GM18907 (cell line): ENCODE measurements around the gene P2RY8.
"Not testable (repeated sequence)": the region's sequence is repeated elsewhere in the genome, so short reads cannot be mapped to it uniquely, and the experiment has no call there.

Source experiments
- ATAC-seq: cut with Tn5 transposase; IDR thresholded peaks from one replicate; pipeline ENCODE4 v1.9.1; 2021; ENCODE audit warnings: mild to moderate bottlenecking, moderate library complexity; ENCODE audit not compliant: unreplicated experiment

P2RY8 gene, protein sequence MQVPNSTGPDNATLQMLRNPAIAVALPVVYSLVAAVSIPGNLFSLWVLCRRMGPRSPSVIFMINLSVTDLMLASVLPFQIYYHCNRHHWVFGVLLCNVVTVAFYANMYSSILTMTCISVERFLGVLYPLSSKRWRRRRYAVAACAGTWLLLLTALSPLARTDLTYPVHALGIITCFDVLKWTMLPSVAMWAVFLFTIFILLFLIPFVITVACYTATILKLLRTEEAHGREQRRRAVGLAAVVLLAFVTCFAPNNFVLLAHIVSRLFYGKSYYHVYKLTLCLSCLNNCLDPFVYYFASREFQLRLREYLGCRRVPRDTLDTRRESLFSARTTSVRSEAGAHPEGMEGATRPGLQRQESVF

DNA sequence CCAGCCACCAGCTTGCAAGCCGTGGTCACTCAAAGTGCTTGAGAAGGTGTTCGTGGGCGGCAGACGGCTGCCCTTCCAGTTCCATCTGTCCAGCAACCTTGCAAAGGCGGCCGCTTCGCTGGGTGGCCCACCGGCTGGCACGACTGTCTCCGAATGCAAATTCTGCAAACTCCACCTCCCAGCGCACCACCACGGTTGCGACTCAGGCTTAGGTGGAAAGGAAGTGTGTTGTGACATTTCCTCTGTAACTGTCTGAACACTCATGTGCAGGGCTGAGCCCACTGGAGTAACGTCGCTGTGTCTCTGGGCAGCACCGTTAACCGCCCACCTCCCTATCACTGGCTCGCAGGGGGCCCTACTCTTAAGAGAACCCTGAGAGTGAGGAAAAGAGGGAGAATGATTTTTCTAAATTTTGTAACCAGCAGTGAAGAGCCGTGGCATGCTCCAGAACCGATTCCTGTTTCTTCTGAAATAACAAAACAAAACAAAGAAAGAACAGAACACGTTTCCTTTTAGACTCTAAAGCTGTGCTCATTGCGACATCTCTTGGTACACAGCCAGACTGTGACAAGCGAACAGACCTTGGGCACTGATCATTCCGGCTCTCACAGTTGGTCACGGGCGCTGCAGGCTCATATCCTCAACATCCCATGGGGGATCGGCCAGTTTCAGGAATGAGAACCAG, at the start of gene P2RY8:
P2RY8 (minus strand) TSS at position 155 of the 685 bp plus-strand sequence. CDS start 70,627 bp downstream, outside the sequence.
- ATAC-seq, result peak; percentile 68

DNA sequence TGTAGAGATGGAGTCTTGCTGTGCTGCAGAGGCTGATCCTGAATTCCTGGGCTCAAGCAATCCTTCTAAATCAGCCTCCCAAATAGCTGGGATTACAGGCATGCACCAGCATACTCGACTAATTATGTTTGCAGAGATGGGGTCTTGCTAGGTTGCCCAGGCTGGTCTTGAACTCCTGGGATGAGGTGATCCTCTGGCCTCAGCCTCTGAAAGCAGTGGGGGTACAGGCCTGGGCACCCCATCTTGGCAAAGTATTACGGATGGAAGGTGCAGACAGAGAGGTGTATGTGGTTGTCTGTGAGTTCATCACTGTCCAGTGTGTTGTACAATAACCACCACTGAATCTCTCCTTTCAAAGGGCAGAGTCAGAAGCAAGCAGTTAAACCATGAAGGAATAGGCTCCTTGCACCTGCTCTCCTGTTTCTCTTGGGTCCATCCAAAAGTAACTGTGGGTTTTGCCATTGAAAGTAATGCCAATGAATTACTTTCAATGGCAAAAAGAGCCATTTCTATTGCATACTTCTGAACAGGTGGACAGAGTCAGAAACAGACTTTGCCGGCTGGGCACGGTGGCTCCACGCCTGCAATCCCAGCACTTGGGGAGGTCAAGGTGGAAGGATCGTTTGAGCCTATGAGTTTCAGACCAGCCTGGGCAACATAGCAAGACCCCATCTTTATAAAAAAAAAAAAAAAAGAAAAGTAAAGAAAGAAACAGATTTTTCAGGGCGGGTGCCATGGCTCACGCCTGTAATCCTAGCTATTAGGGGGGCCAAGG, 47.4 kb upstream of the P2RY8 start:
- no peak for ATAC-seq

DNA sequence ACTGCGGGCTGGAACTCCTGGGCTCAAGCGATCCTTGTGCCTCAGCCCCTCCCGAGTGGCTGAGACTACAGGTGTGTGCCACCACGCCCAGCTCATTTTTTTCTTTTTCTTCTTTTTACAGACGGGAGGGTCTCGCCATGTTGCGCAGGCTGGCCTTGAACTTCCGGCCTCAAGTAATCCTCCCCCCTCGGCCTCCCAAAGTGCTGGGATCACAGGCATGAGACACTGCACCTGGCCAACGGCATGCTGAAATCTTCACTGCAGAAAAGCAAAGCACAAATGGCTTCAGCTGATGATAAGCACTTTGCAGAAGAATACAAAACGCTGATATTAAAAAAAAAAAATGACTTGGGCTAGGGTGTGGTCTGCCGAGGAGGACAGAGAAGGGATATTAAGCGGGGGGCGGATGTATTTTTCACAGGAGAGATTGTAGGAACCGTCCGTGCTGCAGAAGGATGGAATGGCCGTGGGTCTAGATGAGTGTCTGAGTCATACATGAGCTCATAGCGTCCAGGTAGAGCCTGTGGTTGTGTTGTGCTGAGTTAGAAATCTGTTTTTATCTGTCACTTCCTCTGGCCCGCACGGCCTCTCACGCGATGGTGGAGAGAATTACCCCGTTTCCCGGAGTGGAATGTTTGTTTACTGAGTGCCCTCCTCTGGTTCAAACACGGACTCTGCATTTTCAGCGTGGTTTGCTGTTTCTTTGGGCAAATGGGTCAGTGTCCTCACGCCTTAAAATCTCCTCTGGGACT, 45.9 kb upstream of the P2RY8 start:
- peak; percentile 70 for ATAC-seq

DNA sequence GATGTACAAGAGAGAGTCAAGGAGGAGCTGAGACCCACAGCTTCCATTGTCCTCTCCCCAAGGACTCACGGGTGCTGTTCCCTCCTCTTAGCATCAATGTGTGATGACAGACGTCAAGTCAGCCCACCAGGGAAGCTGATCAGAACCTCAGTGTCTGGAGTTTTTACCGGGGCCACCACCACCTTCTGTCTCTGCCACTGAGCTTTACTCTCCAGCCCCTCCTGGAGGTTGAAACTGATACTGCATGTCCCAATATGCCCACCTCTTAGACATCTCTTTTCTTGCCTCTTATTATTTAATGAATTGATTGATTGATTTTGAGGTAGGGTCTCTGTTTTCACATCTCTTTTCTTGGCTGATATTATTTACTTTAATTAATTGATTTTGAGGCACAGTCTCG, 44.1 kb upstream of the P2RY8 start:
- peak; percentile 46 for ATAC-seq

DNA sequence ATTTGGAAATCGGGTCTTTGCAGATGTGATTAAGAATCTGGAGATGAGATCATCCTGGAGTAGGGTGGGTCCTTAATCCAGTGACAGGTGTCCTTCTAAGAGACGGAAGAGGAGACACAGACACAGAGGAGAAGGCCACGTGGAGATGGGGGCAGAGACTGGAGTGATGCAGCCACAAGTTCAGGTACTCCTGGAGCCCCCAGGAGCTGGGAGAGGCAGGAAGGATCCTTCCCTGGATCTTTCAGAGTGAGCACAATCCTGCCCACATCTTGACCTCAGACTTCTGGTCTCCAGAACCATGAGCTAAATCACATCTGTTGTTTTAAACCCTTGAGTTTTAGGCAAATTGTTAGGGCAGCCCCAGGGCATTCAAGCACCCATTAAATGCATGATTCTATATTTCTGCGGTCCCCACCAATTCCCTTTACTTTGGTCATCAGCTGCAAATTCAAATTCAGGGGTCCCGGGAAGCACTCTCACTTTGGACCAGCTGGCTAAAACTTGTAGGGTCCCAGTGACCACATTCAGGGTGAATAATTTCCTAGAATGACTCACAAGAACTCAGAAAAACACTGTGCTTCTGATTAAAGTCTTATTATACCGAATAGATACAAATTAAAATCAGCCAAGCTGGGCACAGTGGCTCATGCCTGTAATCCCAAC, 41.7 kb upstream of the P2RY8 start:
- no peak for ATAC-seq

DNA sequence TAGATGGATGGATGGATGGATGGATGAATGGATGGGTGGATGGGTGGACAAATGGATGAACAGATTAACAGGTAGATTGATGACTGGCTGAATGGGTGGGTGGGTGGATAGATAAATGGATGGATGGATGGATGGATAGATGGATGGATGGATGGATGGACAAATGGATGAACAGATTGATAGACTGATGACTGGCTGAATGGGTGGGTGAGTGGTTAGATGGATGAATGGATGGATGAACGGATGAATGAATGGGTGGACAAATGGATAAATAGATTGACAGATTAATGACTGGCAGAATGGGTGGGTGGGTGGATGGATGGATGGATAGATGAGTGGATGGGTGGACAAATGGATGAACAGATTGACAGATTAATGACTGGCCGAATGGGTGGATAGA, 40.9 kb upstream of the P2RY8 start:
- no peak for ATAC-seq

DNA sequence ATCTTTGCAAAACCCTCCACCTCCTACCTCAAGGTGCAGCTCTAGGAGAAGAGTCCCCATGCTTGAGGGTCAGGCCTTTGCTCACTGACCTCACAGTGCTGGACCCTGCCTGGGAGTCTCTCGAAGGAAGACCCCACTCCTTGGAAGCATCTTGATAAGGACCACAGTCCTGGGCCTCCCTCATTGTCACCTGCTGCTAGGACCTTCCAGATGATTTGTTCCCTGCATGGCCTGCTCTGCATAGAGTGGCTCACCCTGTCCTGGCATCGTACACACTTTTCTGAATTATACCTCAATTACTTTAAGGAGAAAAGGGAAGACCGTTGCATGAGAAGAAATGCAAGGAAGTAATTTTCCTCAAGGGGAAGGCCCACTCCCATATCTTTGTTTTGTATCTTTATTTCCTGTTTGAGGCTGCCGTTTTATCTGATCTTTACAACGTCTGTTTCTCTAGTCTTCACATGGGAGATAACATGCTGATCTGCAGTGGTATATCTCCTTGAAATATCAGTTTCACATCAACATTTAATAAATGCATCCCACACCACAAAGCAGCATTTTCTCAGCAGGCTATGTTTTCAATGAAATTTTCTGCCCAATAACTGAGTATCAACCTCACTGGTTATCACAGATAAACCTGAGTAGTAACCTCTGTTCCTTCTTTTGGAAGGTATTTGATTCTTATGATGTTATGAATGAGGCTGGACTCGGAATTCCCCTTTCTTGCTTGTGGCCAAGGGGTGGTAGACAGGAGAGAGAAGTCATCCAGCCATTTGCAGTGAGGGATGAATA, 39.4 kb upstream of the P2RY8 start:
- ATAC-seq, result no peak

DNA sequence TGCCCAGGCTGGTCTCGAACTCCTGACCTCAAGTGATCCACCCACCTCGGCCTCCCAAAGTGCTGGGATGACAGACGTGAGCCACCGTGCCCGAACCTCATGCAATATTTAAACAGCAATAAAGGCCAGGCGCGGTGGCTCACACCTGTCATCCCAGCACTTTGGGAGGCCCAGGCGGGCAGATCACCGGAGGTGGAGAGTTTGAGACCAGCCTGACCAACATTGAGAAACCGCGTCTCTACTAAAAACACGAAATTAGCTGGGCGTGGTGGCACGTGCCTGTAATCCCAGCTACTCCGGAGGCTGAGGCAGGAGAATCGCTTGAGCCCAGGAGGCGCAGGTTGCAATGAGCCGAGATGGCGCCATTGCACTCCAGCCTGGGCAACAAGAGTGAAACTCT, 37.2 kb upstream of the P2RY8 start:
- not testable (repeated sequence) for ATAC-seq

DNA sequence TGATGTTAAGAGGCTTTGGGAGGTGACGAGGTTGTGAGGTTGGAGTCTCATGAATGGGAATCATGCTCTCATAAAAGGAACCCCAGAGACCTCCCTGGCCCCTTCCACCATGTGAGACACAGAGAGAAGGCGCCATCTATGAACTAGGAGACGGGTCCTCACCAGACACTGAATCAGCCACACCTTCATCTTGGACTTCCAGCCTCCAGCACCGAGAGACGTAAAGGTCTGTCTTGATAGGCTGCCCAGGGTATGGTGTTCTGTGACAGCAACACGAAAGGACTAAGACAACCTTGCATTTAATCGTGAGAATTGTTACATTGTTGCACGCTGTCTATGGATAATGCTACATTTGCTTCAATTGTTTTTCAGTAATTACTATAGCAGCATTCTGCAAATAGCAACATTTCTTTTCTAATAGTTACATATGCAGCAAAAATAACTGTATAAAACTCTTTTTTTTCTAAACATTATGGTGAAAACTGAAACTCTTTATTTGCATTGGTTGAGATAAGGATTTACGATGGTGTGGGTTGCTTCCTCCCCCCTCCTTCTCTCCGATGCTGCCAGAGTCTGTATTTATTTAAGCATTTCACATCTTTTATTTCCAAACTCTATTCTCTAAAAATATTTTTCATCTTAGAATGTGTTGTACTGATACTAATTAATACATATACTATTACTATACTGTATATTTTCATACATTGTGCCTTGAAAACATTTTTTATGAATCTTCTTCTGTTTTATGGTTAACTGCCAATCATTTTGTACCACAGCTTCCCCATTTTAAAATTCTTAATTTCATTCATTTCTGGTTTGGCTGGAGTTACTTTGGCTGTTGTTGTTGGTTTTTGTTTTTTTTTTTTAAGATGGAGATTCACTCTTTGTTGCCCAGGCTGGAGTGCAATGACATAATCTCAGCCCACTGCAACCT, 28.0 kb upstream of the P2RY8 start:
- ATAC-seq, result peak; percentile 58

DNA sequence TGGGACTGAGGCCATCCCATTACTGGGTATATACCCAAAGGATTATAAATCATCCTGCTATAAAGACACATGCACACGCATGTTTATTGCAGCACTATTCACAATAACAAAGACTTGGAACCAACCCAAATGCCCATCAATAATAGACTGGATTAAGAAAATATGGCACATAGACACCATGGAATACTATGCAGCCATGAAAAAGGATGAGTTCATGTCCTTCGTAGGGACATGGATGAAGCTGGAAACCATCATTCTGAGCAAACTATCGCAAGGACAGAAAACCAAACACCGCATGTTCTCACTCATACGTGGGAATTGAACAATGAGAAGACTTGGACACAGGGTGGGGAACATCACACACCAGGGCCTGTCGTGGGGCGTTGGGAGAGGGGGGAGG, 27.1 kb upstream of the P2RY8 start:
- not testable (repeated sequence) for ATAC-seq

DNA sequence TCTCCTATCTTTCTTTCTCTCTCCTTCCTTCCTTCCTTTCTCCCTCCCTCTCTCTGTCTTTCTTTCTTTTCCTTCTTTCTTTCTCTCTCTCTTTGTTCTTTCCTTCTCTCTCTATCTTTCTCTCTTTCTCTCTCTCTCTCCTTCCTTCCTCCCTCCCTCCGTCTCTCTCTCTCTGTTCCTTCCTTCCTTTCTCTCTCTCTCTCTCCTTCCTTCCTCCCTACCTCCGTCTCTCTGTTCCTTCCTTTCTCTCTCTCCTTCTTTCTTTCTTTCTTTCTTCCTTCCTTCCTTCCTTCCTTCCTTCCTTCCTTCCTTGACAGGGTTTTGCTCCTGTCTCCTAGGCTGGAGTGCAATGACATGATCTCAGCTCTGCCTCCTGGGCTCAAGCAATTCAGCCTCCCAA, 24.2 kb upstream of the P2RY8 start:
- ATAC-seq, result no peak

DNA sequence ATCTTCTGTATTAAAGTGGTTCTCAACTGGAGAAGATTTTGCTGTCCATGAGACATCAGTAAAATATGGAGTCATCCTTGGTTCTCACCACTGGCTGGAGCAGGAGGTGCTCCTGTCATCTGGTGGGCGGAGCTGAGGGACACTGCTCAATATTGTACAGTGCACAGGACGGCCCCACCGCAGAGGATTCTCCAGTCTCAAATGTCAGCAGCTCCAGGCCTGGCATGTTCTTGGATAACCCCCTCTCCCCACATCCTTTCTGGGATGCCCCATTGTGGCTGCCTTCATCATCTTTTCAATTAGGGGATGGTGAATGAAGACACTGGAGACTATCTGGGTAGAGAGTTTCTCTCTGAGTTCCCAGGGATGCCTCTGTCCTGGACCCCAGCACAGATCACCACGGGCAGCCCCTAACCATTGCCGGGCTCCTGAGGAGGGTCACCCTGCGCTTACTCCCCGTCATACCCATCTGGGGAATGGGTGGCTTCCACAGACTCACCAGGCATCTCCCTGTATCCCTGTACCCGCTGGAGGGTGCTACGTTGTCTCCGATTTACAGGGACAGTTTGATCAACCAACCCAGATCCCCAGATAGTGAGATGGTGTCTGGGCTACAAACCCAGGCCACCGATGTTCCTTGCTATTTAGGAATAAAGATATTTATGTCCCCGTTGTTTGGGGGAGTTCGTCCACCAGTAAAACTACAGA, 21.9 kb upstream of the P2RY8 start:
- ATAC-seq, result no peak

DNA sequence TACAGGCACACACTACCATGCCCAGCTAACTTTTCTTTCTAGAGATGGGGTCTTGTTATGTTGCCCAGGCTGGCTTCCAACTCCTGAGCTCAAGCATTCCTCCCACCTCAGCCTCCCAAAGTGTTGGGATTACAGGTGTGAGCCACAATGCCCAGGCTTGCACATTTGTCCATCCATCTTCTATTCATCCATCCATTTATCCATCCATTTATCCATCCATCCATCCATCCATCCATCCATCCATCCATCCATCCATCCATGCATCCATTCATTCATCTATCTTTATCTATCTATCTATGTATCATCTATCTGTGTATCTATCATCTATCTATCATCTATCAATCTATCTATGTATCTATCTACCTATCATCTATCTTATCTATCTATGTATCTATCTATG, 20.5 kb upstream of the P2RY8 start:
- not testable (repeated sequence) for ATAC-seq

DNA sequence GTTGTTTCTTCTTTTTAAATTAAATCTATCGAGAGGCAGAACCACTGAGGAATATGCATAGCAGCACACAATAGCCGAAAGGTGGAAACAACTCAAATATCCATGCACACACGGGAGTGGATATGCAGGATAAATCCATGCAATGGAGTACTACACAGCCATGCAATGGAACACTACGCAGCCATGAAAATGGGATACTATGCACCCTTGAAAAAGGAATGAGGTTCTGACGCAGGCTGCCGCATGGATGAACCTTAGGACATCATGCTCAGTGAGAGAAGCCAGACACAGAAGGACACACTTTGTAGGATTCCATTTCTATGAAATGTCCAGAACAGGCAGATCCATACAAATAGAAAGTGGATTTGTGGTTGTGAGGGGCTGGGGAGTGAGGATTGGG, 18.4 kb upstream of the P2RY8 start:
- ATAC-seq, result no peak

DNA sequence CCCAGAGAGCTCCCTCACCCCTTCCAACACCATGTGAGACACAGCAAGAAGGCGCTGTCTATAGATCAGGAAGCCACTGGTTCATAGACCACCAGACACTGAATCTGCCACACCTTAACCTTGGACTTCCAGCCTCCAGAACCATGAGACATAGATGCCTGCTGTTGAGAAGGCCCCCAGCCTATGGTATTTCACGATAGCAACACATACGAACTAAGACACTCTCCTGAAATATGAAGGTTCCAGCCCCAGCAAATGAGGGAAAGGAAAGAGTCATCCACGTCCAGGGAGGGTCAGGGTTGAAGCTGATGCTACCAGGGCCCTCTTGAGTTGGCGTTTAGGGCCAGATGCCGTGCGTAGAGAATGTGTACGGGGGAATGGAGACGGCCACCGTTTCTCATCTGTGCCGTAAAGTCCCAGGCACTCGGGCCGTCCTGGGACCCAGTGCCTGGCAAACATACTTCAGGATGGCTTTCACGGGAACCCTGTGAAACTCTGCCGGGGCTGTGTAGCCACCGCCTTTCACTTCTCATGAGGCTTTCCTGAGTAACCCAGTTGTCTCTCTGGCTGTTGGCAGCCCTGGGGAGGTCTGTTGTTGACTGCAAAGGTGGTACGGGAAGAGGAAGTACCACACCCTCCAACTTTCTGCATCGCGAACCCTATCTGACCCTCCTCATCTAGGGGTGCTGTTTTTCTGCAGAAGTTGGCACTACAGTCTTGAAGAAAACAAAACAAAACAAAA, 17.7 kb upstream of the P2RY8 start:
- ATAC-seq, result no peak

DNA sequence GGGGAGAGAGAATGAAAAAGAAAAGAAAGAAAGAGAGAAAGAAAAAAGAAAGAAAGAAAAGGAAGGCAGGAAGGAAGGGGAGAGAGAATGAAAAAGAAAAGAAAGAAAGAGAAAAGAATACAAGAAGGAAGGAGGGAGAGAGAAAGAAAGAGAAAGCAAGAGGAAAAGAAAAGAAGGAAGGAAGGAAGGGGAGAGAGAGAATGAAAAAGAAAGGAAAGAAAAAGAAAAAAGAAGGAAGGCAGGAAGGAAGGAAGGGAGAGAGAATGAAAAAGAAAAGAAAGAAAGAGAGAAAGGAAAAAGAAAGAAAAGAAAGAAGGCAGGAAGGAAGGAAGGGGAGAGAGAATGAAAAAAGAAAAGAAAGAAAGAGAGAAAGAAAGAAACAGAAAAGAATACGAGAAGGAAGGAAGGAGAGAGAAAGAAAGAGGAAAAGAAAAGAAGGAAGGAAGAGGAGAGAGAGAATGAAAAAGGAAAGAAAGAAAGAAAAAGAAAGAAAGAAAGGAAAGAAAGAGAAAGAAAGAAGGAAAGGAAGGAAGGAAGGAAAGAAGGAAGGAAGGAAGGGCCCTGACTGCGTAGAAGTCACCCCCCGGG, 15.1 kb upstream of the P2RY8 start:
- no peak for ATAC-seq

DNA sequence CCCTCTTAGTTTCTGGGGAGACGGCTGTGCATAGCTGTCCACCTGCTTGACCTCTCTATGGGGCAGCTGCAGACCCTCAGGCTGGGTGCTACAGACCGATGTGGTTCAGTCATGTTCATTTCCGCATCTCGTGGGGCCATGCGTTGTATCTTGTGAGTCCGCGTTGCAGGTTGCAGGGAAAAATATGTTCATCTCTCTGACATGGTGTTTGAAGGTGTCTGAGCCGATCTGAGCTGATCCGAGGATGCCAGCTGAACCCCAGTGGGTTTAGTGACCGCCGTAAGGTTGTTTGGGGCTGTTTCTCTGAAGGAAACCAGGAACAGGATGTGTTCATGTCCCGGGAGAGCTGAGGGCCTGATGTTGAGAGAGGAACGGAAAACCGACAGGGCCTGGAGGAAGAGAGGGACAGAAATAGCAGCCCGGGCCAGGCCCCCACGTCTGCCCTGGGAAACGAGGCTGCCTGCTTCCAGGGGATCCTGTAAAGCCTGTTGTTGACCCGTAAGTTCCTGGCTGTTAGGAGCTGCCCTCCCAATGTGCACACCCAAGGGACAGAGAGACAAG, 9.8 kb upstream of the P2RY8 start:
- ATAC-seq, result no peak
